HUES48 (cell line): ENCODE data around the gene BABAM2.
A peak's percentile ranks its signal among the peaks of the same experiment; 100 is the strongest.

Experiments
- H3K27ac ChIP-seq: one replicate; pipeline ENCODE4 v1.7.0; 2013; ENCODE audit warnings: low read depth, low read length, inconsistent platforms
- H3K27me3 ChIP-seq: 2 replicates; pipeline ENCODE4 v1.6.1; 2013; ENCODE audit warnings: mild to moderate bottlenecking, low read length; ENCODE audit not compliant: control insufficient read depth, insufficient read depth
- H3K36me3 ChIP-seq: 2 replicates; pipeline ENCODE4 v1.6.1; 2013; ENCODE audit warnings: low read length; ENCODE audit not compliant: control insufficient read depth, insufficient read depth
- H3K4me1 ChIP-seq: 2 replicates; pipeline ENCODE4 v1.6.1; 2013; ENCODE audit warnings: mild to moderate bottlenecking, low read length; ENCODE audit not compliant: control insufficient read depth, insufficient read depth
- H3K4me3 ChIP-seq: 2 replicates; pipeline ENCODE4 v1.5.1; 2013; ENCODE audit warnings: mild to moderate bottlenecking, low read depth, low read length
- H3K9ac ChIP-seq: 2 replicates; pipeline ENCODE4 v1.6.1; 2013; ENCODE audit warnings: mild to moderate bottlenecking, low read depth, low read length, moderate library complexity
- H3K9me3 ChIP-seq: 2 replicates; pipeline ENCODE4 v1.6.1; 2013; ENCODE audit warnings: low read length; ENCODE audit not compliant: control insufficient read depth, insufficient read depth

BABAM2 gene

DNA sequence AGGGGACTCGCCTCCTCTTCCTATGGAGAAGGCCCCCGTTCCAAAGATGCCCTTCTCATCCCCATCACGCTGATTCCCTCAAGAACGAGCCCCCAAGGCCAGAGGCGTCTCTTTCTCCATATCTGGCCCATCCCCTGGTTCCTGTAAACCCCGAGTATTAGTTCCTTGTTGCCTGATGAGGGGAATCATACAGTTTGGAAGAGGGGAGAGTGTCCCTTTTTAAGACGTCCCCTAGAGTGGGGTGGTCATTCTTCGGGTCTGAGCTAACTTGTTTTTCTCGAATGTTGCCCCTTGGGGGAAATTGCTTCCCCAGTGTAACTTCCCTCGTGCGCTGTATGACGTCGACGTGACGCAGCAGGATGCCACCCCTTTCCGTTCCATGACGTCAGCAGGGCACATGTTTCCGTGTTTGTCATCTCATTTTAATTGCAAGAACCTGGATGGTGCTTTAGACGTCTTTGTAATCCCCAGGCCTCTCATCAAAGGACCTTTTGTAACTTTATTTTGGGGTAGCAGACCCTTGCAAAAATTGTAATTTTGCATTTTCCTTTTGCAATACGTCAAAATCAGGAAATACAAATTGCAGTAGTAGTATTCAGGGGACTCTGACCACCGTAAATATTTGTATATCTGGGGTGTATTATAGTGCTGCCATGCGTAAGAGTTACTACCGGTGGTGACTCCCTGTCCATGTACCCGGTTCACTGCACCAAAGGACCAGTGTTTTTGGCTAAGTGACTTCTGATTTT is 569 bp downstream of the BABAM2 start:
- peak overlapping the region; percentile 95 for H3K4me3 ChIP-seq
- H3K9me3 ChIP-seq, result no peaks in the 10 kb centered on the region
- peaks cover 6% of the 10 kb centered on the region; the same call in 1 of the 2 replicates for H3K4me1 ChIP-seq
- H3K36me3 ChIP-seq, result 0 out of 2 replicates have a peak, but pooled peaks cover 4% of the 10 kb centered on the region
- H3K9ac ChIP-seq, result peak overlapping the region; percentile 65
- no peaks in the 10 kb centered on the region for H3K27me3 ChIP-seq
- H3K27ac ChIP-seq, result peak overlapping the region; percentile 93

DNA sequence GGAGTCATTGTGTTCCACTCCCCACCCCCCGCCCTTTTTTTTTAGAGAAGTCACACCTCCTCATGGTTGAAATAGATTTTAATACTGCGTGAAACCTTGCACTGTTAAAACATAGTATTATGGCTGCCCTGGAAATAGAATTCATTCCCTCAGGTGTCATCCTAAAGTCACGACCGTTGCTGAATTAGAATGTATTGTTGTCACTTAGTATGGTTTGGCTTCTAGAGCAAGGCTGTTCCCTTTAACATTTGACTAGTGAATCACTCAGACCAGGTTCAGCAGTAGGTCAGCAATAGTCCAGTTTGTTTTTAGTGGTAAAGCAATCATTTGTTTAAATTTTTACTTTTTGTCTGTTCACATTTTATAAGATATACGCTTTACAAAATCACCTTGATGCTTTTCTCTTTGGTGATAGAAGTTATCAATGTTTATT is 1.2 kb downstream of the BABAM2 start:
- peaks cover 6% of the 10 kb centered on the region; the same call in 1 of the 2 replicates for H3K4me1 ChIP-seq
- no peak overlapping the region for H3K4me3 ChIP-seq
- H3K9me3 ChIP-seq, result no peaks in the 10 kb centered on the region
- no peak overlapping the region for H3K9ac ChIP-seq
- 0 out of 2 replicates have a peak, but pooled peaks cover 4% of the 10 kb centered on the region for H3K36me3 ChIP-seq
- peak overlapping the region; percentile 93 for H3K27ac ChIP-seq
- H3K27me3 ChIP-seq, result no peaks in the 10 kb centered on the region

DNA sequence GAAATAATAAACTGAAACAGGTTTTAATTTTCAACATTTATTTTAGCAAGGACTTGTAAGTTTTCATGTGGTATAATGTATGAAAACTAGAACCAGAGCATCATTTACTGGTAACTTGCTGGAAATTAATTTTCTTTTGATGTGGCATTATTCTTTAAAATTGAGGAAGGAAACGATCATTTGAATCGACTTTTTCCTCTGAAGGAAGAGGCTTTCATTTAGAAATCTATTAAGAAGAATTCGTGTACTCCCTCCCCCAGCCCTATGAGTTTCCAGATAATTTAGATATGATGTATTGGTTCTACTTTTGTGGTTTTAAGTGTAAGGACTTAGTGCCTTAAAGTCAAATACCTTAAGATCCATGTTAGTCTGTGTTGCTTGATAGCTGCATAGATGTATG is 2.5 kb downstream of the BABAM2 start:
- no peak overlapping the region for H3K9ac ChIP-seq
- no peak overlapping the region for H3K27ac ChIP-seq
- H3K4me3 ChIP-seq, result no peak overlapping the region
- H3K9me3 ChIP-seq, result no peaks in the 10 kb centered on the region
- peaks cover 6% of the 10 kb centered on the region; the same call in 1 of the 2 replicates for H3K4me1 ChIP-seq
- H3K27me3 ChIP-seq, result no peaks in the 10 kb centered on the region
- H3K36me3 ChIP-seq, result 0 out of 2 replicates have a peak, but pooled peaks cover 4% of the 10 kb centered on the region

DNA sequence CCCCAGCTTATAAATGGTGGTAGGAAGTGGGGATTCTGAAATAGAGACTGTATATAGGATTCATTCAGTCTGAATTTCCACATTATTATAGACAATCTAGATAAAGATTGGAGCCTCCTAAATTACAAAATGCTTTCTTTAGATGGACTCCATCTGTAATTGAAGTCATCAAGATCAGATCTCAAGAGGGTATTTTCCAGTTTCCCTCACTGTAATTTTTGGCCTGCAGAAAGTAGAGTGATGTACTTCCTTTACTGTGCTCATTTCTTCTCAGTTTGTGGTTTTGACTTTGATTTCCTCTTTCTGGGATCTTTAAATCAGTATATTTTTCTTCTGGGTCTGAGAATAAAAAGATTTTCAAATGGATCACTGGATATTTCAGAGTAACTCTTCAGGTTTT is 7.2 kb downstream of the BABAM2 start:
- no peaks in the 10 kb centered on the region for H3K4me1 ChIP-seq
- no peak overlapping the region for H3K9ac ChIP-seq
- no peak overlapping the region for H3K4me3 ChIP-seq
- H3K36me3 ChIP-seq, result 0 out of 2 replicates have a peak, but pooled peaks cover 4% of the 10 kb centered on the region
- no peak overlapping the region for H3K27ac ChIP-seq
- no peaks in the 10 kb centered on the region for H3K27me3 ChIP-seq
- no peaks in the 10 kb centered on the region for H3K9me3 ChIP-seq

DNA sequence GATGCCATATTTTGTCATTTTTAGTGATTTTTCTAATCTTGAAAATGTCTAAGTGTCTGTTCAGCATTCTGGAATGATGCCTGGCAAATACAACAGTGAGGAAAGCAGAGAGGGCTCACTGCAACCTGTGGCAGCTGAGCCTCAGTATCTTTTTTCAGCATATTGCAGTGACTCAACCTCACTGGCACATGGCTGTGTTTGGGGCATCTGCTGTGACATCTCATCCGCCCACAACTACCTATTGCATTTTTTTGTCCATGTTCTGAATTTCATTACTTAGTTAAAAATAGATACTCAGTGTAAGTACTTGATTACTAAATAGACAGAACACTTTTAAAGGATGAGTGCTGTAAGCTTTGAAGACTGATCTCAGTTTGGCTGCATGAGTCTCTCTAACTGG is 10.7 kb downstream of the BABAM2 start:
- H3K4me1 ChIP-seq, result no peaks in the 10 kb centered on the region
- H3K27me3 ChIP-seq, result no peaks in the 10 kb centered on the region
- H3K9ac ChIP-seq, result no peak overlapping the region
- no peaks in the 10 kb centered on the region for H3K9me3 ChIP-seq
- no peak overlapping the region for H3K4me3 ChIP-seq
- no peak overlapping the region for H3K27ac ChIP-seq
- H3K36me3 ChIP-seq, result no peaks in the 10 kb centered on the region

DNA sequence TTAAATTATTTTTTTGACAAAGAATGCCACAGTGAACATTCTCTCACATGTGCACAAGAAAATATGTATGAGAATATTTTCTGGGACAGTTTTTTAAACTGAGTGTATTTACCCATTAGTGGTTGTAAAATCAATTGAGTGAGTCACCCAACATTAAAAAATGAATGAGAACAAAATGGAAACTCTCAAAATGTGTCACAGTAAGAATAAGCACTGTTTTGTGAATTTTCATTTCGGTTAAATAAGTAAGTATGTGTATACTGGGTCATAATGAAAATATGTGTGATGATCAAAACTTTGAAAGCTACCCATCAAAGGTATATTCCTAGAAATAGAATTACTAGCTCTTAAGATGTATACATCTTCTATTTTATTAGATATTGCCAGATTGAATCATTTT is 11.6 kb downstream of the BABAM2 start:
- Histone ChIP-seq H3K27me3 (no peaks in the 10 kb centered on the region), H3K36me3 (no peaks in the 10 kb centered on the region), H3K4me1 (peaks cover 5% of the 10 kb centered on the region; the same call in 1 of the 2 replicates), H3K4me3 (no peak overlapping the region), H3K9me3 (no peaks in the 10 kb centered on the region), H3K27ac (no peak overlapping the region), H3K9ac (no peak overlapping the region)

DNA sequence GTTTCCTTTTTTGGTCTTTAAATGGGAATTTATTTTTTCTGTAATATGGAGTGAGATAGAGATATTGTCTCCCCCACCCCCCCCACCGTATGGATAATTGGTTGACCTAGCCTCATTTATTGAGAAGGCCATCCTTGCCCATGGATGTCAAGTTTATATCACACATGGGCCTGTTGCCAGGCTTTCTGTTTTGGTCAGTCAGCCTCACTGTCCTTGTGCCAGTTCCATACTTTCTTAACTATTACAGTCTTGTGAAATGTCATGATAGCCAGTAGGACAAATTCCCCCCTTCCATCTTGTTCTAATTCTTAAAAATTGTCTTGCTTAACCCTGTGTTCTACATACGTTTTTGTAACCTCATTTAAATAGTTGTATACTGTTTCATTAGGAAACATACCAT is 12.5 kb downstream of the BABAM2 start:
- Histone ChIP-seq H3K9ac (no peak overlapping the region), H3K27me3 (no peaks in the 10 kb centered on the region), H3K9me3 (no peaks in the 10 kb centered on the region), H3K4me1 (peaks cover 6% of the 10 kb centered on the region; the same call in 1 of the 2 replicates), H3K27ac (no peak overlapping the region), H3K4me3 (no peak overlapping the region), H3K36me3 (no peaks in the 10 kb centered on the region)

DNA sequence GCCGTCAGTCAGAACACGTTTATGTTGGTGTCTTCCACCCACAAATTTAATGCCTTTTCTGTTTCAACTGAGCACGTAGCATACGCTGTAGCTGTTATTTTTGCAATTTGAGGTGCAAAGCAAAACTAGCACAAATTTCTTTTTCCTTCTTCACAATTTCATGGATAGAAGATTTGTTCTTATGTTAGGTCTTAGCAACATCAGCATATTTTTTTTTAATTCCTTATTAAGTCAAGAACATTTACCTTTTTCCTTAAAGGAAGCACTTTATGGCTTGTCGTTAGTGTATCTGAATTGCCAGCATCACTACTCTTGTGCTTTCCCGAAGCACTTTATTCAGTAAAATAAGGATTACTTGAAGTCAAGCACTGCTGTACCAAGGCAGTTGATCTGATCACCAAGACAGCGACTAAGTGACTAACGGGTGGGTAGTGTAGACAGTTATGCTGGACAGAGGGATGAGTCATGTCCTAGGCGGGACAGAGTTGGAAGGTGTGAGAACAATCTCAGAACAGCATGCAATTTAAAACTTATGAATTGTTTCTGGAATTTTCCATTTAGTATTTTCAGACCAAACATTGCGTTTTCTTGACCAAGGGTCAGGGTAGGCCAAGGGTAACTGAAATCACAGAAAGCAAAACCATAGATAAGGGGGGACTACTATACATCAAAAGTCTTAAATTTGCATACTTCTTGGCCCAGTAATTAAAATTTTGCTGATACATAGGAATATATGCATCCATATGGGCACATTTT is 13.3 kb downstream of the BABAM2 start:
- no peak overlapping the region for H3K9ac ChIP-seq
- H3K4me3 ChIP-seq, result no peak overlapping the region
- H3K36me3 ChIP-seq, result no peaks in the 10 kb centered on the region
- peaks cover 6% of the 10 kb centered on the region; the same call in 1 of the 2 replicates for H3K4me1 ChIP-seq
- H3K27ac ChIP-seq, result no peak overlapping the region
- H3K9me3 ChIP-seq, result no peaks in the 10 kb centered on the region
- no peaks in the 10 kb centered on the region for H3K27me3 ChIP-seq

DNA sequence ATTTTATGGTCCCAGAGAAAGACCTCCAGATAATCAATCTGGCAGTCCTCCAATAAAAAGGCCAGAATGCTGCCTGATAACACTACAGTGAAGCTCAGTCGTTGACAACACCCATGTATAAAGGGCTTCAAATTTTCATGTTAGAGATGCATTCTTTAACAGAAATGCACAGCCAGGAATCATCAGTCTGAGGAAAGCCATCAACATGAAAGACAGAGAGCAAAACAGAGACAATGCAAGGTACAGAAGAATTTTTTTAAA is 13.8 kb downstream of the BABAM2 start:
- Histone ChIP-seq H3K36me3 (no peaks in the 10 kb centered on the region), H3K9ac (no peak overlapping the region), H3K9me3 (no peaks in the 10 kb centered on the region), H3K27me3 (no peaks in the 10 kb centered on the region), H3K27ac (no peak overlapping the region), H3K4me1 (peaks cover 6% of the 10 kb centered on the region; the same call in 1 of the 2 replicates), H3K4me3 (no peak overlapping the region)

DNA sequence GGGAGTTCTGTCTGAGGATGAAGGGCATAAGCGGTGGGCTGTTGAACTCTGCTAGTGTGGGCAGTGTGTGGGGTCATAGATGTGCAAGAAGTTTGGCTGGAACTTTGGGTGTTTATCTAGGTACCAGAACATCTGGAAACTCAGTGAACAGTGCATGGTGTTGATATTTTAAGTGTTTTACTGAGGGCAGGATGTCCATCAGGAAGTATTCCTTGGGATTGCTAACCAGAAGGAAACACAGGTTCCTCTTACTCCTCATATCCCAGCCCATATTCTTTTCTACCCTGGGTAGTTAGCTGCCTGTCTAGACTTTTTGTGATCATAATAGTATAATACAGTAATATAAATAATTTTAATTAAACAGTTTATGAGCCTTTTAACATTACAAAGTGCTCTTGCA is 15.5 kb downstream of the BABAM2 start:
- H3K4me1 ChIP-seq, result peaks cover 6% of the 10 kb centered on the region; the same call in 1 of the 2 replicates
- H3K27ac ChIP-seq, result no peak overlapping the region
- H3K4me3 ChIP-seq, result no peak overlapping the region
- no peaks in the 10 kb centered on the region for H3K9me3 ChIP-seq
- H3K27me3 ChIP-seq, result no peaks in the 10 kb centered on the region
- no peaks in the 10 kb centered on the region for H3K36me3 ChIP-seq
- no peak overlapping the region for H3K9ac ChIP-seq

DNA sequence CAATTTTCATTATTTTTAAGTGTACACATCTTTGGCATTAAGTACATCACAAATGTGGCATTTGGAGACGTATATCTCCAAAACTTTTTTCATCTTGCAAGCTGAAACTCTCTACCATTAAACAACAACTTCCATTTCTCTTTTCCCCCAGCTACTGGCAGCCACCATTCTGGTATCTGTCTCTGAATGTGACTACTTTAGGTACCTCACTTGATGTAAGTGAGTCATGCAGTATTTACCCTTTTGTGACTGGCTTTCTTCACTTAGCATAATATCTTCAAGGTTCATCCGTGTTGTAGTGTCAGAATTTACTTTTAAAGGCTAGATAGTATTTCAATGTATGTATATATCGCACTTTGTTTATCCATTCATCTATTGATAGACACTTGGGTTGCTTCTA is 17.0 kb downstream of the BABAM2 start:
- H3K9me3 ChIP-seq, result no peaks in the 10 kb centered on the region
- H3K4me3 ChIP-seq, result no peak overlapping the region
- H3K36me3 ChIP-seq, result no peaks in the 10 kb centered on the region
- H3K27me3 ChIP-seq, result no peaks in the 10 kb centered on the region
- no peak overlapping the region for H3K9ac ChIP-seq
- peaks cover 6% of the 10 kb centered on the region; the same call in 1 of the 2 replicates for H3K4me1 ChIP-seq
- no peak overlapping the region for H3K27ac ChIP-seq
